Measurements from ENCODE around the gene AJM1.
"Not testable (repeated sequence)": the region's sequence is repeated elsewhere in the genome, so short reads cannot be mapped to it uniquely, and the experiment has no call there.

AJM1 gene

DNA sequence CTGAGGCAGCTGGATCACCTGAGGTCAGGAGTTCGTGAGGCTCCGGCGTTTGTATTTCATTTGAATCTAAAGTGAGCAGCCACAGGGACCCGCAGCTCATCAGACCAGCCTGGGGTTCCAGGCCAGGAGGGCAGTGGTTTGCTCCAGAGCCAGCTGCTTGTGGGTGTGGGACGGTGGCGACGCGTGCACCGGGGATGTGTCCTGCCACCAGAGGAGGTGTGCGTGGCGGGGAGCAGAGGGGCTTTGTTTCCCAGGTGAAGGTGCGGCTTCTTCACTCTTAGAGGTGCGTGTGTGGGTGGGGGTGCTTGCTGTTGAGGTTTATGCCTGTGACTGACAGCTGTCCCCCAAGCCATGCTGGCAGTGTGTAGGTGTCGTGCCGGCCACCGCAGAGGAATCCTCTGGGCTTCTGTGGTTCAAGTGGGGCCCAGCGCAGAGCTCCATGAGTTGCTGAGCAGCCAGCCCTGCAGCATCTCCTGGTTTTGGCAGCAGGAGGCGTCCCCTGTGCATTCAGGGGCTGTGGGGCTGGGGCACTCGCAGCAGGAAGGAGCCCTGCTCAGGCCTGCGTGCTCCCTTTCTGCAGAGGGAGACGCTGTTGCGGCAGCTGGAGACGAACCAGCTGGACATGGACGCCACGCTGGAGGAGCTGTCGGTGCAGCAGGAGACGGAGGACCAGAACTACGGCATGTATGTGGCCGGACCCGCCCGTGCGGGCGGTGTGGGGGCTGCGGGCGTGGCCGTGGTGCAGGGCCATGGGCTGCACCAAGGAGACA lies 6.9 kb upstream of the AJM1 start:
- no peak for DNase-seq (ENCODE audit: low read depth in 1 of 2, low spot score in 1 of 2)
- H3K27me3 ChIP-seq (ENCODE audit: insufficient read depth, poor library complexity, severe bottlenecking), result no peaks in the 10 kb centered on the region
- TF ChIP-seq, protein P1, sequence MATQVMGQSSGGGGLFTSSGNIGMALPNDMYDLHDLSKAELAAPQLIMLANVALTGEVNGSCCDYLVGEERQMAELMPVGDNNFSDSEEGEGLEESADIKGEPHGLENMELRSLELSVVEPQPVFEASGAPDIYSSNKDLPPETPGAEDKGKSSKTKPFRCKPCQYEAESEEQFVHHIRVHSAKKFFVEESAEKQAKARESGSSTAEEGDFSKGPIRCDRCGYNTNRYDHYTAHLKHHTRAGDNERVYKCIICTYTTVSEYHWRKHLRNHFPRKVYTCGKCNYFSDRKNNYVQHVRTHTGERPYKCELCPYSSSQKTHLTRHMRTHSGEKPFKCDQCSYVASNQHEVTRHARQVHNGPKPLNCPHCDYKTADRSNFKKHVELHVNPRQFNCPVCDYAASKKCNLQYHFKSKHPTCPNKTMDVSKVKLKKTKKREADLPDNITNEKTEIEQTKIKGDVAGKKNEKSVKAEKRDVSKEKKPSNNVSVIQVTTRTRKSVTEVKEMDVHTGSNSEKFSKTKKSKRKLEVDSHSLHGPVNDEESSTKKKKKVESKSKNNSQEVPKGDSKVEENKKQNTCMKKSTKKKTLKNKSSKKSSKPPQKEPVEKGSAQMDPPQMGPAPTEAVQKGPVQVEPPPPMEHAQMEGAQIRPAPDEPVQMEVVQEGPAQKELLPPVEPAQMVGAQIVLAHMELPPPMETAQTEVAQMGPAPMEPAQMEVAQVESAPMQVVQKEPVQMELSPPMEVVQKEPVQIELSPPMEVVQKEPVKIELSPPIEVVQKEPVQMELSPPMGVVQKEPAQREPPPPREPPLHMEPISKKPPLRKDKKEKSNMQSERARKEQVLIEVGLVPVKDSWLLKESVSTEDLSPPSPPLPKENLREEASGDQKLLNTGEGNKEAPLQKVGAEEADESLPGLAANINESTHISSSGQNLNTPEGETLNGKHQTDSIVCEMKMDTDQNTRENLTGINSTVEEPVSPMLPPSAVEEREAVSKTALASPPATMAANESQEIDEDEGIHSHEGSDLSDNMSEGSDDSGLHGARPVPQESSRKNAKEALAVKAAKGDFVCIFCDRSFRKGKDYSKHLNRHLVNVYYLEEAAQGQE (IDR thresholded peaks at IDR 0.05; ENCODE audit: insufficient replicate concordance, low read depth), result no peak
- no peak for TF ChIP-seq GABPA (IDR thresholded peaks at IDR 0.05; ENCODE audit: low read depth)
- no peak for TF ChIP-seq SPI1 (IDR thresholded peaks at IDR 0.05; ENCODE audit: borderline replicate concordance, low read depth)
- no peak for TF ChIP-seq POLR2AphosphoS5 (IDR thresholded peaks at IDR 0.05; ENCODE audit: low read depth)
- TF ChIP-seq, protein P2, sequence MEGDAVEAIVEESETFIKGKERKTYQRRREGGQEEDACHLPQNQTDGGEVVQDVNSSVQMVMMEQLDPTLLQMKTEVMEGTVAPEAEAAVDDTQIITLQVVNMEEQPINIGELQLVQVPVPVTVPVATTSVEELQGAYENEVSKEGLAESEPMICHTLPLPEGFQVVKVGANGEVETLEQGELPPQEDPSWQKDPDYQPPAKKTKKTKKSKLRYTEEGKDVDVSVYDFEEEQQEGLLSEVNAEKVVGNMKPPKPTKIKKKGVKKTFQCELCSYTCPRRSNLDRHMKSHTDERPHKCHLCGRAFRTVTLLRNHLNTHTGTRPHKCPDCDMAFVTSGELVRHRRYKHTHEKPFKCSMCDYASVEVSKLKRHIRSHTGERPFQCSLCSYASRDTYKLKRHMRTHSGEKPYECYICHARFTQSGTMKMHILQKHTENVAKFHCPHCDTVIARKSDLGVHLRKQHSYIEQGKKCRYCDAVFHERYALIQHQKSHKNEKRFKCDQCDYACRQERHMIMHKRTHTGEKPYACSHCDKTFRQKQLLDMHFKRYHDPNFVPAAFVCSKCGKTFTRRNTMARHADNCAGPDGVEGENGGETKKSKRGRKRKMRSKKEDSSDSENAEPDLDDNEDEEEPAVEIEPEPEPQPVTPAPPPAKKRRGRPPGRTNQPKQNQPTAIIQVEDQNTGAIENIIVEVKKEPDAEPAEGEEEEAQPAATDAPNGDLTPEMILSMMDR (IDR thresholded peaks at IDR 0.05; ENCODE audit: insufficient read depth, low read length), result no peak
- no peak overlapping the region for H3K27ac ChIP-seq (replicated peaks)
- no peak overlapping the region for H3K4me3 ChIP-seq (replicated peaks; ENCODE audit: insufficient read depth, low read length)

DNA sequence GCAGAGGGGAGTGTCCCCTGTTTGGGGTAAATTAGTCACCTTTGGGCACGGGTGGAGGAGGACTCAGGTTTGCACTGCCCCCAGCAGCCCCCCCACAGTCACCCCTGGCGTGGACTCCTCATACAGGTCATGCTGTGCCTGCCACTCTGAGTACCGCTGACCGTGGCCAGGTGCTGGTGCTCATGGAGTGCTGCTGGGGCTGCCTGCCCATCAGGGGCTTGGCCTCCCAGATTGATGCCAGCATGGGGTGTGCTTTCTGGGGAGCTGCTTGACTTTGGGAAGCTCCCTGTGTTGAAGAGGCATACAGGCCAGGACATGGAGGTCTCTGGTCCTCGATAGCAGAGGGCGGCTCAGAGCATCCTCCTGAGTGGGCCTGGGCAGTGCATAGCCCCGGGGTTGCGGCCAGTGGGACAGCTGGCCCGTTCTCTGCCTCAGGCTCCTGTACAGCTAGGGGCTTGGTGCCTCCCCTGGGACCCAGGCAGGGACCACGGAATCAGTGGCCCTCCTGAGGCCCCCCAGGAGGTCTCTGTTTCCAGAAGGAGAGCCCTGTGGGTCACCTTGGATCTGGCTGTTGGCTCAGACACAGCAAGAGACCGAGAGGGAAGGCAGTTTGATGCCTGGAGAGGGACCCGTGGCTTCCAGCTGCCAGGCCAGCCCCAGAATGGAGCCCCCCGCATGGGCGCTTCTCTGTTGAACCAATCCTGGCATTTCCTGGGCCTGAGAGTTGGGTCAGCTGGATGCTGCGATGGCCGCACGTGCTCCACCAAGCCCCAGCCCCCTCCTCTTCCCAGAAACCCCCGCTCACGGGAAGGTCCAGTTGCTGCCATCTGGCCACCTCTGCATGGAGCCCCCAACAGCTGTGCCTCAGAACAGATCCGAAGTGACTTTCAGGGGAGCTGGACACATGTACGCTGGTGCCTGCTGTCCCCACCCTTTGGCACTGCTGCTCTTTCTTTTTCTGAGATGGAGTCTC lies 6.1 kb upstream of the AJM1 start:
- Histone ChIP-seq H3K27me3 (ENCODE audit: insufficient read depth, poor library complexity, severe bottlenecking) (no peaks in the 10 kb centered on the region), H3K27ac (replicated peaks) (no peak overlapping the region), H3K4me3 (replicated peaks; ENCODE audit: insufficient read depth, low read length) (no peak overlapping the region)
- TF ChIP-seq POLR2AphosphoS5 (IDR thresholded peaks at IDR 0.05; ENCODE audit: low read depth) (no peak), SPI1 (IDR thresholded peaks at IDR 0.05; ENCODE audit: borderline replicate concordance, low read depth) (no peak)
- DNase-seq (ENCODE audit: low read depth in 1 of 2, low spot score in 1 of 2), result no peak

DNA sequence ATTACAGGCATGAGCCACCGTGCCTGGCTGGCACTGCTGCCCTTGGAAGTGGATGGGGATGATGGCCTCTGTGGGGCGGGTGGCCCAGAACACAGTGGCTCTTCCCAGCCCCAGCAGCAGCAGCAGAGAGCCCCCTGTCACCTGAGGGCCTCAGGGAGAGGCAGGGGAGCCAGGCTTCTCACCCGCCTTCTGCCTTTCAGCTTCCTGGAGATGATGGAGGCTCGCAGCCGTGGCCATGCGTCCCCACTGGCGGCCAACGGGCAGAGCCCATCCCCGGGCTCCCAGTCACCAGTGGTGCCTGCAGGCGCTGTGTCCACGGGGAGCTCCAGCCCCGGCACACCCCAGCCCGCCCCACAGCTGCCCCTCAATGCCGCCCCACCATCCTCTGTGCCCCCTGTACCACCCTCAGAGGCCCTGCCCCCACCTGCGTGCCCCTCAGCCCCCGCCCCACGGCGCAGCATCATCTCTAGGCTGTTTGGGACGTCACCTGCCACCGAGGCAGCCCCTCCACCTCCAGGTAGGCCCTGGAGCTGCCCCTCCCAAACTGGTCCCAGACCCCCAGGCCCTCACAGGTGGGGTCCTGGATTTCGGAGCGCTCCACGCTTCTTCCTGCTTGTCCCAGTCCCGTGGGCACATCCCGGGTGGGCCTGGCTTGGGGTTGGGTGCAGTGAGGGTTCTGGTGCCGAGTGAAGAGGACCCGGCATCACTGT lies 5.0 kb upstream of the AJM1 start:
- no peak overlapping the region for H3K4me3 ChIP-seq (replicated peaks; ENCODE audit: insufficient read depth, low read length)
- no peak for DNase-seq (ENCODE audit: low read depth in 1 of 2, low spot score in 1 of 2)
- H3K27me3 ChIP-seq (ENCODE audit: insufficient read depth, poor library complexity, severe bottlenecking), result no peaks in the 10 kb centered on the region
- H3K27ac ChIP-seq (replicated peaks), result no peak overlapping the region
- TF ChIP-seq GABPA (IDR thresholded peaks at IDR 0.05; ENCODE audit: low read depth) (no peak), POLR2AphosphoS5 (IDR thresholded peaks at IDR 0.05; ENCODE audit: low read depth) (no peak; the same call in 1 of the 2 replicates)
- TF ChIP-seq, protein P2 (IDR thresholded peaks at IDR 0.05; ENCODE audit: insufficient read depth, low read length), result no peak
- TF ChIP-seq, protein P1 (IDR thresholded peaks at IDR 0.05; ENCODE audit: insufficient replicate concordance, low read depth), result no peak

DNA sequence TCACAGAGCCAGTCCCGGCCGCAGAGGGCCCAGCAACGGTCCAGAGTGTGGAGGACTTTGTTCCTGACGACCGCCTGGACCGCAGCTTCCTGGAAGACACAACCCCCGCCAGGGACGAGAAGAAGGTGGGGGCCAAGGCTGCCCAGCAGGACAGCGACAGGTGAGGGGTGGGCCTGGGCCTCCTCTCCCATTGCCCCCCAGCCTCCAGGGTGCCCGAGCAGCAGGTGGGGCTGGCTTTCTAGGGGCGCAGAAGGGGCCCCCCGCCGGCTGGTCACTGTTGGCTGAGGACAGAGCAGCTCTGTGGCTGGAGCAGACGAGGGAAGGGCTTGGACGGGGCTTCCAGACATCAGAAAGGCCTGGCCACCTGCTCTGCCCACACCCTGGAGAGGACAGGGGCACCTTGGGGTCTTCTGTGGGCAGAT lies 4.4 kb upstream of the AJM1 start:
- not testable (repeated sequence) for DNase-seq (ENCODE audit: low read depth in 1 of 2, low spot score in 1 of 2); H3K4me3 ChIP-seq (replicated peaks; ENCODE audit: insufficient read depth, low read length); H3K27ac ChIP-seq (replicated peaks); H3K27me3 ChIP-seq (ENCODE audit: insufficient read depth, poor library complexity, severe bottlenecking)
